Activated gamma-delta T cell treated with anti-CD3 and anti-CD28 coated beads, Interleukin-2, amount 50 U/mL, for 16 hours (primary cell): ENCODE measurements around the gene OR12D2.
"Not testable (repeated sequence)": the region's sequence is repeated elsewhere in the genome, so short reads cannot be mapped to it uniquely, and the experiment has no call there.

Source experiments
- DNase-seq: peaks from one replicate; pipeline ENCODE4 v3.0.0-alpha.2; 2020; ENCODE audit warnings: low read depth

Gene OR12D2, protein sequence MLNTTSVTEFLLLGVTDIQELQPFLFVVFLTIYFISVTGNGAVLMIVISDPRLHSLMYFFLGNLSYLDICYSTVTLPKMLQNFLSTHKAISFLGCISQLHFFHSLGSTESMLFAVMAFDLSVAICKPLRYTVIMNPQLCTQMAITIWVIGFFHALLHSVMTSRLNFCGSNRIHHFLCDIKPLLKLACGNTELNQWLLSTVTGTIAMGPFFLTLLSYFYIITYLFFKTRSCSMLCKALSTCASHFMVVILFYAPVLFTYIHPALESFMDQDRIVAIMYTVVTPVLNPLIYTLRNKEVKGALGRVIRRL

DNA sequence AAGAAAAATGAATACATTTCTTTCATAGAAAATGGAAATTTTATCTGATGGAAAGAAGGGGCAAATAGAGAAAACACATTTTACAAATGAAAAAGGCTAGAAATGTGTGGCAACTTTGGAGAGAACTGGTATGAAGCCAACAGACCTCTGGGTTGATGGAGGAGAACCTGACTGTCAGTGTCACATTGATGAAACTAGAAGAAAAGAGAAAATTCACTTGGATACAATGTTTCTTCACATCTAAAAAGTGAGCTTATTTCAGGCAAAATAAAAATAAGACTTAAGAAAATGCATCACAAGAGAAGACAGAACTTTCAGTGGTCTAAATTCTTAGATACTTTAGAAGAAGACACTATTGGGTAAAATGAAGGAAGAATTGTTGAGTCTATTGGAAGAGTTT lies at the start of gene OR12D2:
Gene OR12D2 (plus strand): TSS at position 301 of the 400 bp plus-strand sequence. CDS start 1,069 bp downstream, outside the sequence.
- no peak for DNase-seq

DNA sequence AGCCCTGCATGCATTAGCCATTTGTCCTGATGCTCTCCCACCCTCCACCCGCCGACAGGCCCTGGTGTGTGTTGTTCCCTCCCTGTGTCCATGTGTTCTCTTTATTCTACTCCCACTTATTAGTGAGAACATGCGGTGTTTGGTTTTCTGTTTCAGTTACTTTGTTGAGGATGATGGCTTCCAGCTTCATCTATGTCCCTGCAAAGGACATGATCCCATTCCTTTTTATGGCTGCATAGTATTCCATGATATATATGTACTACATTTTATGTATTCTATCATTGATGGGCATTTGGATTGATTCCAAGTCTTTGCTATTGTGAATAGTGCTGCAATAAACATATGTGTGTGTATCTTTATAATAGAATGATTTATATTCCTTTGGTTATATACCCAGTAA lies 46.1 kb upstream of the OR12D2 start:
- DNase-seq: not testable (repeated sequence)

DNA sequence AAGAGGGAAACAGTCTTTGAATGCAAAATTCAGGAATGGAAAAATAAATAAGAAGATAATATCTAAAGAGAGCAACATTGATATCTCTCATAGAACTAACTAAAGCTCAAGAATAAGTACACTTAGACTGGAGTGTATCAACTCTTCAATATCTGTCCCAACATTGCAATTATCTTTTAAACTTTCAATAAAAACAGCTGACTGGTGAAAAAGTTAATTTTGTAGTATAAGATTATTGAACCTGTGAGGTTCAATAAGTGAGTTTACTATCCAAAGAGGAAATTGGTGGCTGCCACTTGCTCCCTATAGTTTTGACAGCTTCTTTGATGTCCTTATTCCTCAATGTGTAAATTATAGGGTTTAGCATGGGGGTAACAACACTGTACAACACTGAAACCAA lies 40.5 kb upstream of the OR12D2 start:
- DNase-seq: no peak

DNA sequence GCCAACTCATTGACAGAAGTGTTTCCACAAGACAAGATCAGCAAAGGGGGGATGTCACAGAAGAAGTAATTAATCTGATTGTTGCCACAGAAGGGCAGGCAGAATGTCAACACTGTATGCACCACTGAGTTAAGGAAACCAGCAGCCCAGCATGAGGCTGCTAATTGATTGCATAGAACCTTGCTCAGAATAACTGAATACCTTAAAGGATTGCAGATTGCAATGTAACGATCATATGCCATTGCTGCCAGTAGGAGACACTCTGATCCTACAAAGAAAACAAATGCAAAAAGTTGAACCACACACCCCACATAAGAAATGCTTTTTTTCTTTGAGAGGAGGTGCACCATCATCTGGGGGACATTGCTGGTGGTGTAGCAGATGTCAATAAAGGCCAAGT lies 39.8 kb upstream of the OR12D2 start:
- DNase-seq: no peak

DNA sequence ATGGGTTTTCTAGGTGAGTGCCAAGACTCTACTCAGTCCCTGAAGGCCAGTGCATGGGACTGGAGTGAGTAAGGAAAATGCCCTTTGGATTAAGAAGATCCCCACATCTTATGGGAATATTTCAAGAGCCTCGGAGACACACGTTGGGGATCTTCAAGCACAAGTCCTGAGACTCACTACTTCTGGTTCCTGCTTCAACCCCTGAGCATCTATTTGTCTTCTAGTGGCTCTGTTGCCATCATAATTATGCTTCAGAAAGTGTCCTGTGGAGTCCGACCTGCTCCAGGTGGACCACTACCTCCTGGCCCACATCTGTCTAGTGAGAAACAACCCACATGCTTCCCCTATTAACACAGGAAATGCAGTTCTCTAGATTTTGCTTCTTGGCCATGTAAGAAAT lies 26.7 kb upstream of the OR12D2 start, which contains the start of gene OR5V1:
Gene OR5V1 (minus strand): TSS at position 101 of the 400 bp plus-strand sequence. CDS start 12,670 bp downstream, outside the sequence.
- DNase-seq: no peak

DNA sequence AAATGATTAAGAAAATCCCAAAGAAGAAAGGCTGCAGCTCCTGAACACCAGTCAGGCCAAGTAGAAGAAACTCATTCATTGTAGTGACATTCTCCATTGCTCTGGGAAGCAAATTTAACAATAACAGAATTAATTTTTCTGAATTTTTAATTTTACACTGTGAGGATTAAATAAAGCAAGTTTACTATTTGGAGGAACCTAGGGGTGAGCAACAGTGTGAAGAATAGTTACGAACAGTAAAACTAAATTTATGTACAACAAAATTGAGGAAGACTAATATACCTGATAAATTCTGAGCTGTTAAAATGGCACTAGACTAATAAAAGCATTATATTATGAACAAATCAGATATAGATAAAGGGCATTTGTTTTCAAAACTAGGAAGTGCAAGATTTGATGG lies 20.2 kb upstream of the OR12D2 start, which contains the start of gene OR12D3:
Gene OR12D3 (minus strand): TSS at position 101 of the 400 bp plus-strand sequence. CDS start 4 bp downstream, at position 97.
- DNase-seq: no peak

DNA sequence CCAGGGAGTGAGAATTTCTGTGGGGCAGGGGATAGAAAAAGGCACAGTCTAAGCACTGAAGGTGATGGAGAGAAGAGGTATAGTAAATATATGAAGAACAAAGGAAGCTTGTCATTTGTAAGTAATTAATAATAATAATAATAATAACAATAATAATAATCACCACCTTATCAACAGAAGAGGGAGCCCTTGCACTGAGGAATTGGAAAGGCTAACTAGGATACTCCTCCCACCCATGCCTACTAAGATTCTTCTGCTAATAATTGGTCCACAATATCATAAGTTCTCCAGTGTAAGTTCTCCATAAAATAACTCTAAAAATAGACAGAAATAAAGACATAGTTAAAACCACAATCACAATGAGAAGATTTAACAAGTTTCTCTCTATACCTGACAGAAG lies 19.4 kb upstream of the OR12D2 start:
- DNase-seq: no peak

DNA sequence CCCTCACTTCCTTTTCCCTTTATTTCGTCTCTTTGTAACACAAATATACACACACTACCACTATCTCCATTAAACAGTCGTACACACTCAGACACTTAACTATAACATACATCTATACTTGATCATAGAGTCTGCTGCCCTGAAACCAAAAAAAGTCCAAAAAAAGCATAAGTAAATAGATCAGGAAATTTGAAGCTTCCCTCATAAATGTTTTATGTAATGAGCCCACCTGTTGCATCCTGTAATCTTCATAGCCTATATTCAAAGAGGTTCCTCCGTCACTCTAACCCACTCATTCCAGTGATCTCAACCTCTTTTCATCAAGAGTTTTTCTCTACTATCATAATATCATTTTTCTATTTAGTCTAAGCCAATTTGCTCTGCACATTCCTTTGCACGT lies 6.9 kb upstream of the OR12D2 start:
- no peak for DNase-seq

DNA sequence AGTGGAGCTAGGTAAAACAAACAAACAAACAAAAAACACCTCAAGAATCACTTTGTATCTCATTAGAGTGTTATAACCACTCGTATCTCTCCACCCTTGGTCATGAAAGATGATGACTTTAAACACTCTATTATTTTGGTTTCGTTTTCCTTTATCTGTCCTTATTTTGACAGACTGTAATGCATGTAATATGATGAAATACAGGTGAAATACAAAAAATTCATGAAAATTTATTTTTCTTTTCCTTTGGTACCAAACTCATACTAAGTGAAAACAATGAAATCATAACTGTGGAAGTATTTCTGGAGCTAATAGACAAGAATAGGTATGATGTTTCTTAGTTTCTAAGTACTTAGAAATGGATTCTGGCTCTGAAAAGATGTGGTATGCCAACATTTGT lies 4.1 kb downstream of the OR12D2 start:
- DNase-seq: no peak

DNA sequence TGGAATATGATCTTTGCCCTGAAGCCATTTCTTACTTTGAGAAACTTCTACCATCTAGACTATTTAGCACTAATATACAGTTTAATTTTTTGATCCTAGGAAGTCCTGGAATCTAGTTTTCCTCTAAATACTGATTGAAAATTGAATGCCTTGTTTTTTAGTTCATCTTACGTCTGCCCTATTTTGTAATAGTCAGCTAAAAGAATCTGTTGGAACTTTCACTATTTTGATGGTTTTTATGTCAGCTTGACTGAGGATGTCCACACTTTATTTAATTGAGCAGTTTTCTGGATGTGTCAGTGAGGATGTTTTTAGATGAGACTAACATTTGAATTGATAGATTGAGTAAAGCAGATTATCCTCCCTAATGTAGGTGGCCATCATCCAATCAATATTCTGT lies 8.4 kb downstream of the OR12D2 start:
- DNase-seq: no peak

DNA sequence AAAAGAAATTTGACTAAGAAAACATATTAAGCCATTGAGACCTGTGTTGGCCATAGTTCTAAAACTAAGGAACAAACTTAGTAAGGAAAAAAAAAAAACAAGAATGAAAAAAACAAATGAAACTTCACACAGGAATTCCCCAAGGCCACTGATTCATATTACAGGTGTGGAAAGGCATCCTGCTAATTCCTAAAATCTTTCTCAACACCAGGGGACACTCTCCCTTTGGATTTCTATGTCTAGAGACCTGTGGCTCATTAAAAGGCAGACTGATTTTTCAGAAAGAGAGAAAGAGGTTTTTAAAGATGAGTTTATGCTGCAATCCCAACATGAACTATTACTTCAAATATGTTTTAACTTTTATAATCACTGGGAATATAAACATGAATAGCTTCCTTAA lies 19.2 kb downstream of the OR12D2 start, which contains the start of gene OR12D1:
Gene OR12D1 (plus strand): TSS at position 341 of the 400 bp plus-strand sequence.
- no peak for DNase-seq

DNA sequence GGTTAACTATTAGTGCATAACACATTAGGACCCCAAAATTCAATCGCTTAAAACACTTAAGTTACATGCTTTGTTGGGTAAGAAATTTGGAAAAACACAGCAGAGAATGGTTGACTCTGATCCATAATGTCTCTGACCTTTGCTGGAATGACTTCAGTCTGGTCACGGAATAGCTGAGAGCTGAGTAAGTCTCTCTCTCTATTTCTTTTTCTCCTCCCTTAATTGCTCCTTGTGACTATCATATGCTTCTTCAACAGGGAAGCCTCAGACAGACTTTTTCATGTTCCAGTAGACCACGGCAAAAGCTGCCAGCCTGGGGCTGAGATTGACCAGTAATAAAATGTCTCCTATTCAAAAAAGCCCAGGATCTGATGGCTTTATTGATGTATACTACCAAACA lies 24.1 kb downstream of the OR12D2 start:
- DNase-seq: no peak

DNA sequence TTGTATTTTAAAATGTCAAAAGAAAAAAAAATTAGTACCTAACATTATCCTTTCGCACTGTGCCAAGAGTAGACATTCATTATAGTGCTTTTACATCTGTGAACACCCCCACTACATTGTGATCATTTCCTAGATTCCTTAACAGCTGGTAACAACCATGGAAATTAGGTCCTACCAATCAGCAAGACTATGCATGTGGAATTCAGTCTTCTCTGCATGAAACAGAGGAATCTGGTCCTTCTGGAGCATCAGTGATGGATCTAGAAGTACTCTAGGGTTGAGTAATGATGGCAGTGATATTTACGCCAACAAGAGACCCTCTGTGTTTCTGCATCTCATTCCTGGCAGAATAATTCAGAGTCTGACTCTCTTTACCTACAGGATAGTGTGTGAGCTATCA lies 28.7 kb downstream of the OR12D2 start:
- DNase-seq: no peak

DNA sequence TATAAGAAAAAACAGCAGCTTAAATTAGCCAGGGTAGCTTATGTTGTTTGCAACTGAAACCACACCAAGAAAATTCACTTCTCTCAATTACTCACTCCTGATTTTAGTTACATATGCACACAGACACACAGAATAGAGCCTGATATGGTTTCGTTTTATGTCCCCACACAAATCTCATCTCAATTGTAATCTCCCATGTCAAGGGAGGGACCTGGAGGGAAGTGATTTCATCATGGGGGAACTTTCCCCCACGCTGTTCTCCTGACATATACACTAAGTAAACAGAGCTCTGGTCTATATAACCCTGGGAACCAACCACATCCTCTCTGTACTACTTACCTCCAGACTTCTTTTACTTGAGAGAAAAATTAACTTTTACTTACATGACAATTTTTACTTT lies 29.1 kb downstream of the OR12D2 start:
- no peak for DNase-seq

DNA sequence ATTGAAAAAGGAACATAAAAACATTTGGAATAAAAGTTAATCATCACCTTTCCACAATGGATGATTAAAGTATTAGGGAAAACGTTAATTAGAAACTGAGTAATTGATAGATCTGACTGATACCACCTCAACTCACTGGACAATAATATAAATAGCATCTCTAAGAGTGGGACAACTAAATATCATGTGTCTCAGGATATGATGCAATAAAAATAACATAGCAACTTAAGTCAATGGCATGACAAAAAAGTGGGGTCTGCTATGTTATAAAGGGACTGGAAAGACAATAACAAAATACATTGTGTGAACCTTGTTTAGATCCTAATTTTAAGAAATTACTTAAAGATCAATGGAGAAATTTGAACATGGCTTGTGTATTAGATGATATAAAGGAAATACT lies 29.6 kb downstream of the OR12D2 start:
- DNase-seq: no peak

DNA sequence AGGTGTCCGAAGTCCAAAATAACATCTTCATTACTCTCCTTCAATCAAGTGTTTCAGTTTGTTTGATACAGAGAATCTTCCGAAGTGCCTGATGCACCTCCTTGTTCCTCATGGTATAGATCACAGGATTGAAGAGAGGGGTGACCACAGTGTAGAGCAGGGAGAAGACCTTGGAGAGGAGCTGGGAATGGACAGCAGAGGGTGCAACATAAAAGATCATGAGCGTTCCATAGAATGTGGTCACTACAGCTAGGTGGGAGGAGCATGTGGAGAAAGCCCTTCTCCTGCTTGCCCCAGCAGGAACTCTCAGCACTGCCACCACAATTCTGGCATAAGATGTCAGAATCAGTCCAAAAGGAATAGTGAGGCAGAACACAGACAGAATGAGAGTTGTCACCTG lies 31.2 kb downstream of the OR12D2 start:
- no peak for DNase-seq

DNA sequence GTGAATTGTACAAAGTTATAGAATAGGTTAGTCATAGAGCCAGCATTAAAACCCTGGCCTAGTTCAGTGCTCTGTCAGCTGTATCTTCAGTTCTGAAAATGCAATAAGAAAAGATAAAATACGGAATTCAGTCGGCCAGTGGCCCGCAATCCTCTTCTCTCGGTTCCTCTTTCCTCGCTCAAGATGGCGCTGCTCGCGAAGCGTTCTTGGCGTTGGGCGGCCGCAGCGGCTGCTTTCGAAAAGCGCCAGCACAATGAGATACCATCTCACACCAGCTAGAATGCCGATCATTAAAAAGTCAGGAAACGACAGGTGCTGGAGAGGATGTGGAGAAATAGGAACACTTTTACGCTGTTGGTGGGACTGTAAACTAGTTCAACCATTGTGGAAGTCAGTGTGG lies 41.3 kb downstream of the OR12D2 start:
- DNase-seq: not testable (repeated sequence)

DNA sequence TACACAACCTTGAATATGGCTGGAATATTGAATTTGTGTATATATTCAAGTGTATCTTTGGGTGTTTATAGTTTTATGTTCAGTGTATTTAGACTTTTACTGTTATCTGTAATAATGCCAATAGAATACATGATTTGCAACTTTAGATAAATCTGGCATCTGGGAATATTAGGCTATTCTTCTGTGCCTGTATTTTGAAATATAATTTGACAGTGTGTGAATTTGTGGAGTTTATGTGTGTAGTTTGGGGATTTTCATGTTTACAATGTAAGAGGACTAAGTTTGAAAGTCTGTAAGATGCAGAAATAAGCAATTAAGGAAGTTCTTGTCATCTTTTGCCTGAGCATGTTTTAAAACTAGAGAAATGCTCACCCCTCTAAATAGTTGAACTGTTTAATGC lies 43.6 kb downstream of the OR12D2 start, which contains the start of gene OR10C1:
Gene OR10C1 (plus strand): TSS at position 301 of the 400 bp plus-strand sequence. CDS start 710 bp downstream, outside the sequence.
- no peak for DNase-seq

DNA sequence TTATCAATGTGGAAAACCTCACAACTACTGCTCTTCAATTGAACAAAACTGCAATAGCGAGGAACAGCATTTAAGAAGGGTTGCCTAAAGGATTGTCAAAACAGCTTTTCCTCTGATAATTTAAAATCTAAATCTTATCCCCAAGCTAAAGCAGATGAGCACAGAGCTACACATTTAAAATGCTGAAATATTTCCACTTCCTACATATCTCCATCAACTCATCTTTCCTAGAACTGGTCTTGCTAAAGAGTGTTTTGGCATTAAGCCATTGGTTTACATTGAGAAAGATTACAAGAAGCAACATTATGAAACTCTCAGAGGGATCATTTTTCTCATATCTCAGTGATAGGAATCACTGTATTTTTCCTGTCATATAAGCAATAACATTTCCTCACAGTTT lies 47.3 kb downstream of the OR12D2 start:
- DNase-seq: no peak

DNA sequence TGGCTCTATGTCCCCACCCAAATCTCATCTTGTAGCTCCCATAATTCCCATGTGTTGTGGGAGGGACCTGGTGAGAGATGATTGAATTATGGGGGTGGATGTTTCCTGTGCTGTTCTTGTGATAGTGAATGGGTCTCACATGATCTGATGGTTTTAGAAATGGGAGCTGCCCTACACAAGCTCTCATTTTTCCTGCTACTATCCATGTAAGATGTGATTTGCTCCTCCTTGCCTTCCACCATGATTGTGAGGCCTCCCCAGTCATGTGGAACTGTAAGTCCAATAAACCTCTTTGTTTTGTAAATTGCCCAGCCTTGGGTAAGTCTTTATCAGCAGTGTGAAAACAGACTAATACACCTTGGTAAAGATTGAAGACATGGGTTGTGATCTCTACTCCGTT lies 48.6 kb downstream of the OR12D2 start:
- DNase-seq: not testable (repeated sequence)
